H1 (cell line): ENCODE measurements around the gene RBBP5. TPM values are rescaled to one million over a fixed set of nuclear protein-coding genes. Genes with fewer than 3 reads are reported as not detected.

ENCODE experiments used
- NRF1 ChIP-seq: IDR thresholded peaks from 2 replicates; pipeline ENCODE4 v1.6.1; 2011; ENCODE audit warnings: mild to moderate bottlenecking, low read depth, low read length, improper control_type of control experiment
- RAD21 ChIP-seq, 2 experiments: IDR thresholded peaks in 1 of 2; conservative IDR thresholded peaks in 1 of 2; 2 replicates each; pipeline ENCODE4 v1.6.1; 2011; ENCODE audit warnings: low read depth in 2 of 2, low read length in 2 of 2, improper control_type of control experiment in 1 of 2, inconsistent platforms in 1 of 2, mild to moderate bottlenecking in 1 of 2, moderate library complexity in 1 of 2
- SUZ12 ChIP-seq: fragments of 200-600 bp; sonication (generic); IDR thresholded peaks from 2 replicates; pipeline ENCODE4 v1.6.1; 2012; ENCODE audit warnings: mild to moderate bottlenecking, inconsistent platforms, low read length, moderate library complexity, mixed read lengths
- polyA plus RNA-seq, 7 experiments: library from polyadenylated mRNA; depleted of rRNA in 3 of 7; stranded (reverse) in 5 of 7; unstranded in 2 of 7; fragments of >200 nt in 5 of 7; fragments of 200-250 nt in 2 of 7; gene quantifications; 1 replicate in 5 of 7; 2 replicates in 1 of 7; 4 replicates in 1 of 7; pipeline versions ENCODE4 v1.2.1 to v1.2.3, GENCODE V29; 2011 to 2013; ENCODE audit warnings: missing spikeins in 2 of 7, mixed read lengths in 2 of 7
- total RNA-seq: library from RNA; stranded (reverse); fragmentation: NEBNext Ultra II Directional; extraction: Animal tissue kit (Norgen Biotek cat#: 25700); gene quantifications from 2 replicates; pipeline ENCODE4 v1.2.1, GENCODE V29; 2021
- TF ChIP-seq, protein P1 (sequence below): IDR thresholded peaks from 2 replicates; pipeline ENCODE4 v1.6.1; 2012; ENCODE audit warnings: inconsistent platforms
- TF ChIP-seq, protein P2 (sequence below): IDR thresholded peaks from 2 replicates; pipeline ENCODE4 v1.6.1; 2012; ENCODE audit warnings: low read length, inconsistent platforms

The RBBP5 gene
- total and polyA plus RNA-seq, 2 of the 8 experiments (the other 6 are each of a cell fraction or from before 2014, with no cell fraction given), result 6.7 to 21.5 TPM

DNA sequence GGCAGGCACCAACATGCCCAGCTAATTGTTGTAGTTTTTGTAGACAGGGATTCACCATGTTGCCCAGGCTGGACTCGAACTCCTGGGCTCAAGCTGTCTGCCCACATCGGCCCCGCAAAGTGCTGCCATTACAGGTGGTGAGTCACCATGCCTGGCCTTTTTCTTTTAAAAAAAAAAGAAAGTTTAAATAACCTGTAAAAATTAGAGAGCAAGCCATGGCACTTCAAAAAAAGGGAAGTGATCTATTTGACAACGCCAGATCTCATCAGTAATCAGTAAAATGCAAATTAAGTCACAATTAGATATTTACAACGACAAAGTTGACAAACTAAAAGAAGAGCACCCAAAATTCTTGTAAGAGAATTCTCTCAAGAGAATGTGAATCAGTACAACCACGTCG is 2.9 kb upstream of the RBBP5 start (continued):
- TF ChIP-seq, protein P1, sequence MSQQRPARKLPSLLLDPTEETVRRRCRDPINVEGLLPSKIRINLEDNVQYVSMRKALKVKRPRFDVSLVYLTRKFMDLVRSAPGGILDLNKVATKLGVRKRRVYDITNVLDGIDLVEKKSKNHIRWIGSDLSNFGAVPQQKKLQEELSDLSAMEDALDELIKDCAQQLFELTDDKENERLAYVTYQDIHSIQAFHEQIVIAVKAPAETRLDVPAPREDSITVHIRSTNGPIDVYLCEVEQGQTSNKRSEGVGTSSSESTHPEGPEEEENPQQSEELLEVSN, result no peak
- TF ChIP-seq SUZ12 (no peak), NRF1 (no peak), RAD21 (IDR thresholded peaks at IDR 0.05 in 1 of 2, conservative IDR thresholded peaks at IDR 0.05 in 1 of 2; ENCODE audit: low read depth in 2 of 2, low read length in 2 of 2) (no peak)
- TF ChIP-seq, protein P2, sequence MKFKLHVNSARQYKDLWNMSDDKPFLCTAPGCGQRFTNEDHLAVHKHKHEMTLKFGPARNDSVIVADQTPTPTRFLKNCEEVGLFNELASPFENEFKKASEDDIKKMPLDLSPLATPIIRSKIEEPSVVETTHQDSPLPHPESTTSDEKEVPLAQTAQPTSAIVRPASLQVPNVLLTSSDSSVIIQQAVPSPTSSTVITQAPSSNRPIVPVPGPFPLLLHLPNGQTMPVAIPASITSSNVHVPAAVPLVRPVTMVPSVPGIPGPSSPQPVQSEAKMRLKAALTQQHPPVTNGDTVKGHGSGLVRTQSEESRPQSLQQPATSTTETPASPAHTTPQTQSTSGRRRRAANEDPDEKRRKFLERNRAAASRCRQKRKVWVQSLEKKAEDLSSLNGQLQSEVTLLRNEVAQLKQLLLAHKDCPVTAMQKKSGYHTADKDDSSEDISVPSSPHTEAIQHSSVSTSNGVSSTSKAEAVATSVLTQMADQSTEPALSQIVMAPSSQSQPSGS, result no peak
